Heart left ventricle (tissue), 16 donors: ENCODE measurements around the gene GLIPR1L2. TPM values are rescaled to one million over a fixed set of nuclear protein-coding genes. Genes with fewer than 3 reads are reported as not detected.

Experiments
- ATAC-seq, 4 donors: fragments of 200-7000 bp; cut with Tn5 transposase; one replicate each; pipeline ENCODE4 v1.9.1; 2020 to 2022; ENCODE audit warnings: moderate library complexity in 4 of 4, mild to moderate bottlenecking in 3 of 4, moderate number of reproducible peaks in 1 of 4
- DNase-seq, 5 donors: peaks; one replicate each; pipeline ENCODE4 v3.0.0-alpha.2; 2020
- H3K27ac ChIP-seq, 12 donors: fragments of 200-600 bp; sonication (generic) in 4 of 12; one replicate each; pipeline versions ENCODE4 v1.5.0 to v1.8.0; 2016 to 2022; ENCODE audit warnings: mild to moderate bottlenecking in 2 of 12
- H3K27me3 ChIP-seq, 9 donors: fragments of 200-600 bp; sonication (generic) in 2 of 9; one replicate each; pipeline versions ENCODE4 v1.5.1 to v1.8.0; 2016 to 2022; ENCODE audit warnings: mild to moderate bottlenecking in 3 of 9
- H3K36me3 ChIP-seq, 9 donors: fragments of 200-600 bp; sonication (generic) in 2 of 9; one replicate each; pipeline versions ENCODE4 v1.5.0 to v1.8.0; 2018 to 2022; ENCODE audit warnings: mild to moderate bottlenecking in 2 of 9
- H3K4me1 ChIP-seq, 12 donors: fragments of 200-600 bp; sonication (generic) in 4 of 12; one replicate each; pipeline versions ENCODE4 v1.5.0 to v1.8.0; 2016 to 2022; ENCODE audit warnings: mild to moderate bottlenecking in 3 of 12
- H3K4me3 ChIP-seq, 12 donors: fragments of 200-600 bp; sonication (generic) in 4 of 12; one replicate each; pipeline versions ENCODE4 v1.5.0 to v1.8.0; 2017 to 2022; ENCODE audit warnings: mild to moderate bottlenecking in 9 of 12, moderate library complexity in 4 of 12
- H3K9me3 ChIP-seq, 12 donors: fragments of 200-600 bp; sonication (generic) in 4 of 12; one replicate each; pipeline versions ENCODE4 v1.5.0 to v1.8.0; 2016 to 2022; ENCODE audit warnings: mild to moderate bottlenecking in 1 of 12
- CTCF ChIP-seq, 12 donors: fragments of 200-600 bp; sonication (generic) in 4 of 12; IDR thresholded peaks; one replicate each; pipeline versions ENCODE4 v1.5.0 to v1.8.0; 2018 to 2022; ENCODE audit warnings: antibody characterized with exemption in 12 of 12, mild to moderate bottlenecking in 5 of 12
- POLR2A ChIP-seq, 2 donors: fragments of 450-650 bp; IDR thresholded peaks; one replicate each; pipeline ENCODE4 v1.6.1; 2017; ENCODE audit warnings: antibody characterized with exemption in 2 of 2, mild to moderate bottlenecking in 2 of 2, moderate library complexity in 2 of 2
- WGBS, 4 donors: extraction: QIAGEN DNeasy Blood & Tissue Kit in 2 of 4; methylation state at CpG; one replicate each; pipeline versions ENCODE4 v1.1.5 to v1.1.7; 2013 to 2018; 5-methylcytosine and 5-hydroxymethylcytosine counted together
- intact Hi-C, 10 donors: fragments of 100-400 bp; cut with DNase I; formaldehyde crosslinking; loops; one replicate each; pipeline versions ENCODE4 v1.11.1 to v1.14.2; 2022
- polyA plus RNA-seq, 2 donors: library from polyadenylated mRNA; stranded (reverse); fragments of 200-250 nt; gene quantifications; one replicate each; pipeline ENCODE4 v1.2.3, GENCODE V29; 2013
- total RNA-seq, 9 donors: library from RNA; depleted of rRNA in 2 of 9; stranded (reverse); fragments of >200 nt in 2 of 9; fragmentation: NEBNext Ultra II Directional in 3 of 9; extraction: Animal tissue kit (Norgen Biotek cat#: 25700) in 3 of 9; gene quantifications; one replicate each; pipeline versions ENCODE4 v1.1.0 to v1.2.4, GENCODE V29; 2016 to 2023
- donor health status: ischemic (EF 13 %, LVEDD 7.1; RV severe dilation, severe dysfunction).
- donor health status: healthy with polysubstance abuse.
- donor health status: DM: no; HTN: yes; CAD: no.
- donor health status: DM: no; HTN: no; CAD: no.
- donor health status: ischemic (EF 25% LVEDD 6.9; RV normal size, moderate dysfunction).
- donor health status: ischemic (EF 25% LVEDD 5.7; RV mildly dilated, moderate dysfunction).
- donor health status: healthy.
- donor health status: DM: yes; HTN: yes; CAD: no.
- donor health status: ischemic (EF 35%, LVEDD 5.7; RV mildly dilated, moderate dysfunction).
- donor health status: nonischemic (EF 11% LVEDD 7.7; RV severe dilation, severe dysfunction).
- donor health status: DM: yes; HTN: yes; CAD: no.
- donor health status: PGD.
- donor health status: ischemic (EF 29% LVEDD 5.4; RV normal size, mild dysfunction).
- donor health status: nonischemic (EF 23%, LVEDD 6.1; RV moderate dilation, normal function).

The GLIPR1L2 gene
- total and polyA plus RNA-seq, 11 donors, result 0.71 to 4.4 (median 1.5) TPM

GRCh38 chr12:75476071-75476470, 85.2 kb downstream of the GLIPR1L2 start:
- 86 to 94% (median 89%) methylated on average over 1 of the region's 1 CpG for WGBS, 4 donors
- H3K4me3 ChIP-seq, result no peak overlapping the region
- no peaks in the 10 kb centered on the region for H3K9me3 ChIP-seq
- no peaks in the 10 kb centered on the region for H3K27me3 ChIP-seq
- H3K4me1 ChIP-seq, result peaks cover 0 to 42% (median 0%) of the 10 kb centered on the region in 12 donors
- H3K27ac ChIP-seq, result no peak overlapping the region
- intact Hi-C loops, result no loop called here
- no peak for ATAC-seq
- no peak for DNase-seq
- TF ChIP-seq POLR2A (IDR thresholded peaks at IDR 0.05) (no peak), CTCF (IDR thresholded peaks at IDR 0.05) (no peak)
- H3K36me3 ChIP-seq, result no peaks in the 10 kb centered on the region

GRCh38 chr12:75477137-75477536, 86.2 kb downstream of the GLIPR1L2 start:
- Histone ChIP-seq H3K36me3 (no peaks in the 10 kb centered on the region), H3K27me3 (no peaks in the 10 kb centered on the region), H3K27ac (peak overlapping the region in 1 of 12 donors; percentile 98), H3K4me3 (no peak overlapping the region), H3K9me3 (no peaks in the 10 kb centered on the region), H3K4me1 (peaks cover 0 to 46% (median 0%) of the 10 kb centered on the region in 12 donors)
- 79 to 86% (median 85%) methylated on average over 2 of the region's 2 CpGs for WGBS, 4 donors
- DNase-seq (no peak), ATAC-seq (no peak)
- intact Hi-C loops, result no loop called here
- TF ChIP-seq CTCF (IDR thresholded peaks at IDR 0.05) (no peak), POLR2A (IDR thresholded peaks at IDR 0.05) (no peak)

- Histone ChIP-seq H3K27ac (peak overlapping the region in 6 of 12 donors; percentile 8 to 98 (median 40)), H3K9me3 (no peaks in the 10 kb centered on the region), H3K27me3 (no peaks in the 10 kb centered on the region), H3K36me3 (no peaks in the 10 kb centered on the region), H3K4me1 (peaks cover 0 to 49% (median 0%) of the 10 kb centered on the region in 12 donors), H3K4me3 (peak overlapping the region in 1 of 12 donors; percentile 9)
- DNase-seq (no peak), ATAC-seq (peak in 1 of 4 donors; percentile 39)
- TF ChIP-seq POLR2A (IDR thresholded peaks at IDR 0.05) (no peak), CTCF (IDR thresholded peaks at IDR 0.05) (no peak)
- intact Hi-C loops, result no loop called here
- WGBS, 4 donors, result 62 to 67% (median 64%) methylated on average over 5 of the region's 5 CpGs
These were observed 87.4 kb downstream of the GLIPR1L2 start for GRCh38 chr12:75478116-75478794.

GRCh38 chr12:75479963-75480461, 89.1 kb downstream of the GLIPR1L2 start:
- WGBS, 4 donors, result 40 to 46% (median 43%) methylated on average over 2 of the region's 2 CpGs
- intact Hi-C loops, result loop anchor here in 6 of 10 donors (5.0 to 10.0 kb wide), 4 partner anchors 85 to 785 kb away; partner anchors contain the start of genes GLIPR1L2 (in 4 of the 6), CAPS2 (in 2 of the 6) and GLIPR1L1 (in 2 of the 6)
- H3K27ac ChIP-seq, result peak overlapping the region in 11 of 12 donors; percentile 2 to 98 (median 45)
- DNase-seq (no peak), ATAC-seq (peak in 2 of 4 donors; percentile 26 to 44)
- peak overlapping the region in 10 of 12 donors; percentile 20 to 68 (median 50) for H3K4me3 ChIP-seq
- TF ChIP-seq CTCF (IDR thresholded peaks at IDR 0.05) (no peak), POLR2A (IDR thresholded peaks at IDR 0.05) (no peak)
- H3K9me3 ChIP-seq, result no peaks in the 10 kb centered on the region
- H3K27me3 ChIP-seq, result no peaks in the 10 kb centered on the region
- peaks cover 0 to 66% (median 0%) of the 10 kb centered on the region in 12 donors for H3K4me1 ChIP-seq
- no peaks in the 10 kb centered on the region for H3K36me3 ChIP-seq
